Measurements from ENCODE around the gene SEZ6L.

SEZ6L gene

GRCh38 chr22:26185190-26185589 is 15.9 kb downstream of the SEZ6L start:
- no peak for DNase-seq

- no peak for DNase-seq
These were observed 19.1 kb downstream of the SEZ6L start for GRCh38 chr22:26188341-26188740.

DNA sequence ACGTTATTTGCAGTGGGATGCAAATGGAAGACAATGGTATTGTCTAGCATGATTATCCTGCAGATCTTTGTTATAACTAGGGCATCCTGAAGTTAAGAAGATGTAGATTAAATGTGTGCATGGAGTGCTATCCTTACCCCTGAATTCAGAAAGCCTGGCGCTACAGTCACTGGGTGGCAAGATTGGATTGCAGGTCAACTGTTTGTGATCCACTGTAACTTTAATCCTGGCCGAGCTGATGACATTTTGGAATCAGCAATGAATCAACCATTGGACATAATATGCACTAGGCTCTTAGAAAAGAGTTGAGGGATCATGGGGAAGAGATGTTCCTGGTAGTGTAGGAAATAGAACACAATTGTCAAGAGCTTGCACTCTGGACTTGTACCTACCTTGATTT is 25.1 kb downstream of the SEZ6L start:
- DNase-seq, result no peak

GRCh38 chr22:26194877-26195276 is 25.6 kb downstream of the SEZ6L start:
- DNase-seq, result no peak

GRCh38 chr22:26196657-26197056 is 27.4 kb downstream of the SEZ6L start:
- DNase-seq, result no peak

DNA sequence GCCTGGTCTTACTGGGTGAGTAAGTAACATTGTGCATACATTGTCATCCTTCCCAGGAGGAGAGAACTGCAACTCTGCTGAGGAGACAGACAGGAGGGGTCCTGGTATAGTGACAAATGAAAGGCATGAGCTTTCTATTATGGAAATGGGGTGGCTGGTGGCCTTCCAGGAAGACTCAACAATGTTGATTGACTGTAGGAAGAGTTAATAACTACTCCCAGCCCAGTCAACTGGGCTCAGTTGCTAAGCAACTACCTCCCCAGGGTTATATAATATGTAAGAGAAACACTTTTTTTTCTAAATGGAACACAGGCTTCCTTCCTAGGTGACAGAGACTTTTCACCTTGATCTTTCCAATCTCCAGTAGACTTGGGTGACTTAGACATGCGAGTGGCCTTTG is 28.2 kb downstream of the SEZ6L start:
- no peak for DNase-seq

GRCh38 chr22:26199665-26200064 is 30.4 kb downstream of the SEZ6L start:
- DNase-seq, result no peak

DNA sequence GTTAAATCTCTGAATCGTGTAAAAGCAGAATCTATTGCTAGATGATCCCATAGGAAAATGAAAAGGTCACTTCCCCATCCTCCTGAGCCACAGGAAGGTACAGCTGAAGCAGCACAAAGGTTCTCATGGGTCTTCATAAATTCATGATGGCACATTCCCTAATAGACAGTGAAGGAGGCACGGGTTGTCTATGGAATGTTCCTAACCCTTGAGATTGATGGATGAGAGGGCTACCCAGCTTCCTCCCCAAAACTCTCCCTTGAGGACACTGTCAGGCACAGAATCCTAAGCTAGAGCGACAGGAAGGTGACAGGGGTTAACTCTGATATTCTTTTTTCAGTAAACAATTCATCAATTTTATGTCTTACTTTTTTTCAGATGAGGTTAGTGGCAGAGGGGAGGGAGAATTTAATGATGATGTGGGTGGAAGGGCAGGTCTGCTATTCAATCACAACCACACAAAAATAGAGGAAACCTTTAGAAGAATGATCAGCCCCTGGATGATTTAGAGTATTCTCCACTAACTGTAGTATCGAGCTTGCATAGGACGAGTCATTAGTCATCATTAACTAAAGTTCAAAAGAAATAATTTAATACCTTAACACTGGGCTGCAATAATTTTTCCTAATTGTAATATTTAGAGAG is 33.1 kb downstream of the SEZ6L start:
- DNase-seq, result no peak

DNA sequence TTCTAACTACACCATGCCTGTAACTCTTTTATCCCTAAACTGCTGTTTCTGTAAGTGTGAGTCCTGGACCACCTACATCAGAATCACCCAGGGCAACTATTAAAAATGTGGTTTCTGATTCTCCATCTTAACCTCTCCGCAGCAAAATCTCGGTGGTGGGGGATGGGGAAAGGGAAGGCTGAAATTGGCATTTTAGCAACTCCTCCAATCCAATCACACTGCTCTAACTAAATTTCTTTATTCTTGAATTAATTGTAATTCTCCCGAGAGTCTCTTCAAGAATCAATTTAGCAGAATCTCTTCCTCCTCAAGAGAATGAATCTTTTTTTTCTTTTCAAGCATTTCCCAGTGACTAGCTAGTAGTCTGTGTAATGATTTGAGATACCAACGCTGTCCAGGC is 36.2 kb downstream of the SEZ6L start:
- no peak for DNase-seq

DNA sequence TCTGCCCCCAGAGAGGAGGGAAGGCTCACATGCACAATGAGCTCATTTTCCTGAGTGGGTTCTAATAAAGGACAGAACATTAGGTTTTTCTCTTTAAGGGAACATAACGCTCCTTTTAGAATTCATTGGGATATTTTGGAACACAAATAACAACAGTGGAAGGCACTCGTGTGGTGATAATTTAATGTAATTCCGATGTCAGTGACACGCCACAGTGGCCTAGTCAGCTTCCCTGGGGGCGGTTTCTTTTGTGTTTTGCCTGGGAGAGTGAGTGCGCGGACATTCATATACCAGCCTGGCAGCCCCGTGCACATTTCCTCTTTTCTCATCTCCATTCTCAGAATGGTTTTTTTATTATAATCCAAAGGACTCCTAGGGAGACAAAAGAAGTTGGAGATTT is 41.1 kb downstream of the SEZ6L start:
- DNase-seq, result no peak

DNA sequence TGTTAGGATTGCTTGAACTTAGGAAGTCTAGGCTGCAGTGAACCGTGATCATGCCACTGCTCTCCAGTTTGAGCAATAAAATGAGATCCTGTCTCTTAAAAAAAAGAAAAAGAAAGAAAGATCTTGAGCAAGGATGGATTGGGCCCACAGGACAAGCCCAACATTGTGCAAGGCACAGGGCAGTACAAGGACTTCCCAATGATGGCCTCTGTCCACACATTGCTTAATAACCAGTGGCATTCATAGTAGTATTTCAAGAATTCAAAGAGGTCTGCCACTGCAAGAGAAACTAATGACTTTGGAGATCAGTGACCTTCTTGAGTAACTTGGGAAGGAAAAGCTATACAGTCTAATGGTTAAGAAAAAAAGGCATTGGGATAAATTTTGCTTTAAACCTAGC is 44.6 kb downstream of the SEZ6L start:
- no peak for DNase-seq

GRCh38 chr22:26214466-26214865 is 45.2 kb downstream of the SEZ6L start:
- no peak for DNase-seq

DNA sequence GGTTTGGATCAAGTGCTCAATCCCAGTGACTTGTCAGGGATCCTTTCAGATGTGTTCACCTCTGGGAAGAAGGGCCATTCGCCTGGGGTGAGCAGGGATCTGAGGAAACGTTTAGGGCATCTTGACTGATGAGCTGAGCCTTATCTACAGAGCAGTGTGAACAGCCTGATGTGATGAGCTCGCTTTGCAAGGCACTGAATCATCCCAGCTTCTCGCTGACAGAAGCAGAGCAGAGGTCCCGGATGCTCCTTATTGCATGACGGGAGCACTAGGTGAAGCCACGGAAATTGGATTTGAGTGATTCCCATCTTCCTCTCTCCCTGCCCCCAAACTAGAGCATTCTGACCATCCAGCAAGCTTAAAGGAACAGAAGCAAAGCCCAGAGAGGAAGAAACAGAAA is 46.5 kb downstream of the SEZ6L start:
- DNase-seq, result no peak

DNA sequence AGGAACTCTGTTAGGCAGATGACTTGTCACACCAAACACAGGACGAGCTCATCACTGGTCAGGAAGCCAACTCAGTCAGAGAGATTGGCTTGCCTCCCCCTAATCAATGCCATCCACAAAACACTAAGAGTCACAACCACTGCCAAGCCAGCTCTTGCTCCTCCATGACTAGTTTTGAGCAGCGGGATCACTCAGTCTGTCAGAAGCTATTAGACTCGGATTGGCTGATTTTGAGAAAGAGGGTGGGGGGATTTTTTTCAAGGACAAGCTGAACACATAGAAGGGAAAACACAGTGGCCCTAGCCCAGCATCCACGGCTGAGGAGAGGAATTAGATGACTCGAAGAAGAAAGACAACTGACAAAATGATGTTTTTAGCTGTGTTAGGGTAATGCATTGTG is 55.9 kb downstream of the SEZ6L start:
- DNase-seq, result no peak

DNA sequence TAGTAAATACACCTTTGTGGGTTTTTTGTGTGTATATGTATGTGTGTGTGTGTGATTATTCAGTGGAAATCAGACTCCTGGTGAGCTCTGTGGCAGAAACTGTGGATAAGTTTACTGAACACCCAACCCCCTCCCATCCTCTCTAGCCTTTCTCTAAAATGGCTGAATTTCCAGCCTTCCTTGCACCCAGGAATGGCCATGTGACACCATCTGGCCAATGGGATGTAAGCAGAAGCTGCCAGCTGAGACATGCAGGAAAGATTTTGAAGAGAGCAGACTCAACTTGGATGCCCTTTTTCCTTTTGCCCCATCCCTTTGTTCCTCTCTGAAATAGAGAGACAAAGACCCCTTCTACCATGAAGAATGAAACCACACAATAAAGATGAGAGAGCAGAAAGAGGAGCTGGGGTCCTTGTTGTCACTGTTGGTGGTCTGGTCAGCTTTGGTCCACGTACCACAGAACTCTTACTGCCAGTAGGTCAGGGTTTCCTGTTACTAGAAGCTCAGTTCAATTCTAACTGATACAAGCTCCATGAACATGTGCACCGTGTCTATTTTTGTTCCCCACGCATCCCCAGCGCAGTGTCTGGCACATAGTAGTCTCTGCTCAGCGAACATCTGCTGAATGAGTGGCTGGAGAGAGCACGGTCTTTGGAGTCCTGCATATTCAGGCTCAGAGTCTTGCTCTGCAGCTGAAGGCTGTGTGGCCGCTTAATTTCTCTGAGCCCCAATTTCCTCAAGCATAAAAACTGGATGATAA is 57.5 kb downstream of the SEZ6L start:
- no peak for DNase-seq

GRCh38 chr22:26229910-26230309 is 60.6 kb downstream of the SEZ6L start:
- DNase-seq, result no peak

GRCh38 chr22:26234296-26234695 is 65.0 kb downstream of the SEZ6L start:
- no peak for DNase-seq

- DNase-seq, result no peak
These were observed 66.7 kb downstream of the SEZ6L start for GRCh38 chr22:26235792-26236487.

- no peak for DNase-seq
These were observed 67.7 kb downstream of the SEZ6L start for GRCh38 chr22:26236991-26237390.

DNA sequence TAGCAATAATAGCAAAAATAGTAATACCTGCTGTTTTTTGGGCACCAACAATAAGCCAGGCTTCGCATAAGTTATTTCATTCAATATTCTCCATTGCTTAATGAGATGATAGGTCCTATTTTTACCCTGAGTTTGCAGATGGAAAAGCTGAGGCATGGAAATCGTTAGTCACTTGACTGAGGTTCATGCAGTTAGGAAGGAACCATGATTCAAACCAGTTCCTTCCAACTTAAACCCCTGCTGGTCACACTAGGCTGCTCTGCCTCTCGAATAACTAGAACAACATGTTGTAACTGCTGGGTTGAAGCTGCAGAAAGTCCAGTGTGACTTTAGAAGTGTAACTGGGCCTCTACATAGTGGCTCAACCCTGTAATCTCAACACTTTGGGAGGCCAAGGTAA is 69.3 kb downstream of the SEZ6L start:
- no peak for DNase-seq

- no peak for DNase-seq
These were observed 70.3 kb downstream of the SEZ6L start for GRCh38 chr22:26239581-26239980.

DNA sequence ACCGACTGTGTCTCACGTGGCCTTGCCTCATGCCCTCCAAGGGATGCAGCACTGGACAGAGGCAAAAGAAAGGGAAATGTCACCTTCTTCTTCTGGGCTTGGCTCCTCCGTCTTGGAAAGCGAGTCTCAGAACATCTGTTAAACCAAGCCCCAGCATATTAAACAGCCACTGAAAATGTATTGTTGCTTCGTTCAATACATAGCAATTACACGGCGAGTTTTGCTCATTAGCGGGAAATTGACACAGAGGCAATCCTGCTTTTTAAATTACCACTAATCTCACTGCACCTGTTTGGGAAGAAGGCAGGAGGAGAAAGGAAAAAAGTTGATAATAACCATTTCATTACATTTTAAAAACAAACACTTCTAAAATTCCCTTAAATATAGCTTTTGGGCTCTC is 72.1 kb downstream of the SEZ6L start:
- DNase-seq, result no peak

DNA sequence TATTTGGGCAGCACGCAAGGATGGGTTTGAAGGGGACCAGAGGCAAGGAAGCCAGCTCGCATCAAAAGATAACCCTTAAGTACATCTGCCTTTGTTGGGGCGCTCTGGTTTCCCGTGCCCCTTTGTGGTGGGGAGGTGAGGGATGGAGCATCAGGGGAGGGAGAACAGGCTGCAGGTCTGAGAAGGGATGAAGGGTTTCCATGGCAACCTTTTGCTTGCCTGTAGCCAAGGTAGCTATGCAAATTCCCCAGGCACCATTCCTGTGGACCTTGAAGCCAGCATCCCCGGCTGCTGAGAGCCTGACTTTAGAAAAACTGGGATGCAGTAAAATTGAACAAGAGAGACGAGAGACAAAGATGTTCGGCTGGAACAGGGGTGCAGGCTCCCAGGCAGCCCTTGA is 75.7 kb downstream of the SEZ6L start:
- DNase-seq, result no peak

GRCh38 chr22:26246552-26246951 is 77.3 kb downstream of the SEZ6L start:
- no peak for DNase-seq

Measured in activated CD8-positive, alpha-beta memory T cell treated with anti-CD3 and anti-CD28 coated beads for 24 hours (primary cell).